HepG2 (cell line): Measurements from ENCODE around the gene CYBC1. TPM values are rescaled to one million over a fixed set of nuclear protein-coding genes. Genes with fewer than 3 reads are reported as not detected.

Experiments
- ARNT ChIP-seq: fragments of 450-650 bp; IDR thresholded peaks from 2 replicates; pipeline ENCODE4 v1.6.1; 2017
- BRCA1 ChIP-seq: sonication (generic); formaldehyde crosslinking; IDR thresholded peaks from 2 replicates; pipeline ENCODE4 v1.4.0; 2020; ENCODE audit warnings: missing genetic modification reagents
- ESRRA ChIP-seq: sonication (generic); formaldehyde crosslinking; IDR thresholded peaks from 2 replicates; pipeline ENCODE4 v1.5.1; 2020; ENCODE audit warnings: mild to moderate bottlenecking, low read depth, missing genetic modification reagents
- FOSL2 ChIP-seq: sonication (generic); formaldehyde crosslinking; IDR thresholded peaks from 2 replicates; pipeline ENCODE4 v1.4.0; 2020; ENCODE audit warnings: missing genetic modification reagents
- GMEB2 ChIP-seq: IDR thresholded peaks from 2 replicates; pipeline ENCODE4 v1.6.1; 2016; ENCODE audit warnings: missing biosample characterization, missing genetic modification reagents, low read depth
- HNRNPLL ChIP-seq: fragments of 200-400 bp; formaldehyde crosslinking; IDR thresholded peaks from 2 replicates; pipeline ENCODE4 v1.6.1; 2017; ENCODE audit warnings: mild to moderate bottlenecking, low read depth, low read length; ENCODE audit not compliant: poor library complexity, severe bottlenecking
- NFYB ChIP-seq: sonication (generic); formaldehyde crosslinking; IDR thresholded peaks from 2 replicates; pipeline ENCODE4 v1.4.0; 2020; ENCODE audit warnings: missing genetic modification reagents
- NKX3-1 ChIP-seq: sonication (generic); formaldehyde crosslinking; IDR thresholded peaks from 2 replicates; pipeline ENCODE4 v1.5.0; 2020; ENCODE audit warnings: missing genetic modification reagents
- PHF8 ChIP-seq: sonication (generic); formaldehyde crosslinking; IDR thresholded peaks from 2 replicates; pipeline ENCODE4 v1.5.0; 2020; ENCODE audit warnings: missing genetic modification reagents
- REPIN1 ChIP-seq: sonication (generic); formaldehyde crosslinking; IDR thresholded peaks from 2 replicates; pipeline ENCODE4 v1.8.0; 2022; ENCODE audit warnings: missing genetic modification reagents, low read depth, mild to moderate bottlenecking, borderline replicate concordance
- TARDBP ChIP-seq: sonication (generic); formaldehyde crosslinking; IDR thresholded peaks from 2 replicates; pipeline ENCODE4 v1.8.0; 2022; ENCODE audit warnings: mild to moderate bottlenecking, missing genetic modification reagents
- ZEB1 ChIP-seq: IDR thresholded peaks from 2 replicates; pipeline ENCODE4 v1.6.1; 2012; ENCODE audit warnings: mild to moderate bottlenecking, low read depth, inconsistent platforms; ENCODE audit not compliant: insufficient replicate concordance
- ZKSCAN5 ChIP-seq: sonication (generic); formaldehyde crosslinking; IDR thresholded peaks from 2 replicates; pipeline ENCODE4 v1.5.1; 2020; ENCODE audit warnings: mild to moderate bottlenecking, missing genetic modification reagents
- ZNF232 ChIP-seq: sonication (generic); formaldehyde crosslinking; IDR thresholded peaks from 2 replicates; pipeline ENCODE4 v1.4.0; 2020; ENCODE audit warnings: missing genetic modification reagents, borderline replicate concordance
- ZNF543 ChIP-seq: sonication (generic); formaldehyde crosslinking; IDR thresholded peaks from 2 replicates; pipeline ENCODE4 v1.4.0; 2020; ENCODE audit warnings: mild to moderate bottlenecking, missing genetic modification reagents
- ZNF572 ChIP-seq: sonication (generic); formaldehyde crosslinking; IDR thresholded peaks from 2 replicates; pipeline ENCODE4 v1.5.1; 2020; ENCODE audit warnings: mild to moderate bottlenecking, missing genetic modification reagents
- ZNF770 ChIP-seq: sonication (generic); formaldehyde crosslinking; IDR thresholded peaks from 2 replicates; pipeline ENCODE4 v1.5.0; 2020; ENCODE audit warnings: mild to moderate bottlenecking, missing genetic modification reagents
- ZNF790 ChIP-seq: sonication (generic); formaldehyde crosslinking; IDR thresholded peaks from 2 replicates; pipeline ENCODE4 v1.8.0; 2022; ENCODE audit warnings: missing genetic modification reagents, mild to moderate bottlenecking, borderline replicate concordance
- ZNF879 ChIP-seq: sonication (generic); formaldehyde crosslinking; IDR thresholded peaks from 2 replicates; pipeline ENCODE4 v1.8.1; 2023; ENCODE audit warnings: missing genetic modification reagents
- ZSCAN9 ChIP-seq: IDR thresholded peaks from 2 replicates; pipeline ENCODE4 v1.6.1; 2016; ENCODE audit warnings: borderline replicate concordance
- polyA plus RNA-seq, 8 experiments: library from polyadenylated mRNA; depleted of rRNA in 3 of 8; stranded (reverse) in 7 of 8; unstranded in 1 of 8; fragments of >200 nt; fragmentation: Illumina TruSeq in 4 of 8; extraction: Trizol in 4 of 8; gene quantifications; 2 replicates each; pipeline versions ENCODE4 v1.2.1 to v1.2.3, GENCODE V29; 2011 to 2016; ENCODE audit warnings: low read depth in 4 of 8, missing spikeins in 1 of 8, mixed read lengths in 1 of 8; ENCODE audit not compliant: insufficient read depth in 1 of 8
- total RNA-seq, 5 experiments: library from RNA; depleted of rRNA; stranded (reverse); fragments of >200 nt; fragmentation: Illumina TruSeq; extraction: Trizol; gene quantifications; 2 replicates each; pipeline ENCODE4 v1.2.3, GENCODE V29; 2016; ENCODE audit warnings: low read depth in 1 of 5
- TF ChIP-seq, protein P1 (sequence below): sonication (generic); formaldehyde crosslinking; IDR thresholded peaks from 2 replicates; pipeline ENCODE4 v1.5.0; 2020; ENCODE audit warnings: missing genetic modification reagents, mild to moderate bottlenecking, borderline replicate concordance
- TF ChIP-seq, protein P2 (sequence below): fragments of 450-650 bp; IDR thresholded peaks from 2 replicates; pipeline ENCODE4 v1.6.1; 2017
- TF ChIP-seq, protein P3 (sequence below): IDR thresholded peaks from 2 replicates; pipeline ENCODE4 v1.6.1; 2016

CYBC1 gene
- total and polyA plus RNA-seq, 2 of the 13 experiments (the other 11 are each of a cell fraction or from before 2014, with no cell fraction given), result 43.4 to 44.1 TPM

GRCh38 chr17:82412535-82413520 lies 37.7 kb downstream of the CYBC1 start (continued):
- TF ChIP-seq NKX3-1 (CRISPR knock-in tag) (no peak), ZEB1 (no peak), ZNF790 (CRISPR knock-in tag) (no peak), NFYB (CRISPR knock-in tag) (no peak), ZNF232 (CRISPR knock-in tag) (no peak), ZNF572 (CRISPR knock-in tag) (0 out of 2 replicates have a peak, but pooled peaks have one; percentile 69), PHF8 (CRISPR knock-in tag) (0 out of 2 replicates have a peak, but pooled peaks have one; percentile 25), HNRNPLL (no peak), REPIN1 (CRISPR knock-in tag) (peak; percentile 65; the same call in 1 of the 2 replicates), ZNF770 (CRISPR knock-in tag) (no peak), ARNT (no peak), FOSL2 (CRISPR knock-in tag) (no peak; the same call in 1 of the 2 replicates), TARDBP (CRISPR knock-in tag) (peak; percentile 51; the same call in 1 of the 2 replicates), ZKSCAN5 (CRISPR knock-in tag) (no peak), BRCA1 (CRISPR knock-in tag) (no peak), ZNF879 (no peak), ZSCAN9 (CRISPR knock-in tag) (no peak), ESRRA (CRISPR knock-in tag) (peak; percentile 53; the same call in 1 of the 2 replicates), GMEB2 (no peak), ZNF543 (no peak)
- TF ChIP-seq, protein P1, sequence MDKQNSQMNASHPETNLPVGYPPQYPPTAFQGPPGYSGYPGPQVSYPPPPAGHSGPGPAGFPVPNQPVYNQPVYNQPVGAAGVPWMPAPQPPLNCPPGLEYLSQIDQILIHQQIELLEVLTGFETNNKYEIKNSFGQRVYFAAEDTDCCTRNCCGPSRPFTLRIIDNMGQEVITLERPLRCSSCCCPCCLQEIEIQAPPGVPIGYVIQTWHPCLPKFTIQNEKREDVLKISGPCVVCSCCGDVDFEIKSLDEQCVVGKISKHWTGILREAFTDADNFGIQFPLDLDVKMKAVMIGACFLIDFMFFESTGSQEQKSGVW (CRISPR knock-in tag), result no peak
- TF ChIP-seq, protein P2, sequence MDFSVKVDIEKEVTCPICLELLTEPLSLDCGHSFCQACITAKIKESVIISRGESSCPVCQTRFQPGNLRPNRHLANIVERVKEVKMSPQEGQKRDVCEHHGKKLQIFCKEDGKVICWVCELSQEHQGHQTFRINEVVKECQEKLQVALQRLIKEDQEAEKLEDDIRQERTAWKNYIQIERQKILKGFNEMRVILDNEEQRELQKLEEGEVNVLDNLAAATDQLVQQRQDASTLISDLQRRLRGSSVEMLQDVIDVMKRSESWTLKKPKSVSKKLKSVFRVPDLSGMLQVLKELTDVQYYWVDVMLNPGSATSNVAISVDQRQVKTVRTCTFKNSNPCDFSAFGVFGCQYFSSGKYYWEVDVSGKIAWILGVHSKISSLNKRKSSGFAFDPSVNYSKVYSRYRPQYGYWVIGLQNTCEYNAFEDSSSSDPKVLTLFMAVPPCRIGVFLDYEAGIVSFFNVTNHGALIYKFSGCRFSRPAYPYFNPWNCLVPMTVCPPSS, result no peak
- TF ChIP-seq, protein P3, sequence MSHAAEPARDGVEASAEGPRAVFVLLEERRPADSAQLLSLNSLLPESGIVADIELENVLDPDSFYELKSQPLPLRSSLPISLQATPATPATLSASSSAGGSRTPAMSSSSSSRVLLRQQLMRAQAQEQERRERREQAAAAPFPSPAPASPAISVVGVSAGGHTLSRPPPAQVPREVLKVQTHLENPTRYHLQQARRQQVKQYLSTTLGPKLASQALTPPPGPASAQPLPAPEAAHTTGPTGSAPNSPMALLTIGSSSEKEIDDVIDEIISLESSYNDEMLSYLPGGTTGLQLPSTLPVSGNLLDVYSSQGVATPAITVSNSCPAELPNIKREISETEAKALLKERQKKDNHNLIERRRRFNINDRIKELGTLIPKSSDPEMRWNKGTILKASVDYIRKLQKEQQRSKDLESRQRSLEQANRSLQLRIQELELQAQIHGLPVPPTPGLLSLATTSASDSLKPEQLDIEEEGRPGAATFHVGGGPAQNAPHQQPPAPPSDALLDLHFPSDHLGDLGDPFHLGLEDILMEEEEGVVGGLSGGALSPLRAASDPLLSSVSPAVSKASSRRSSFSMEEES (CRISPR knock-in tag), result peak; percentile 85
